Smooth muscle cell (in vitro differentiated cells): ENCODE measurements around the gene PI4KB. TPM values are rescaled to one million over a fixed set of nuclear protein-coding genes. Genes with fewer than 3 reads are reported as not detected.

Source experiments
- DNase-seq: peaks from one replicate; lab custom pipeline; 2025; ENCODE audit not compliant: unreplicated experiment; lab: John Stamatoyannopoulos, UW
- H2AFZ ChIP-seq: fragments of 200-600 bp; sonication (generic); 2 replicates; pipeline ENCODE4 v1.6.0; 2016; ENCODE audit warnings: antibody characterized with exemption, low read depth, mild to moderate bottlenecking
- H3F3A ChIP-seq: fragments of 200-600 bp; sonication (generic); 2 replicates; pipeline ENCODE4 v1.6.0; 2017; ENCODE audit warnings: antibody characterized with exemption, low read depth
- H3K27ac ChIP-seq: fragments of 200-600 bp; sonication (generic); 2 replicates; pipeline ENCODE4 v1.5.1; 2016; ENCODE audit warnings: low read depth, mild to moderate bottlenecking
- H3K27me3 ChIP-seq: fragments of 200-600 bp; sonication (generic); 2 replicates; pipeline ENCODE4 v1.6.1; 2016; ENCODE audit warnings: low read depth, mild to moderate bottlenecking
- H3K36me3 ChIP-seq: fragments of 200-600 bp; sonication (generic); 2 replicates; pipeline ENCODE4 v1.5.1; 2016; ENCODE audit warnings: low read depth
- H3K4me1 ChIP-seq: fragments of 200-600 bp; sonication (generic); 2 replicates; pipeline ENCODE4 v1.5.1; 2016; ENCODE audit warnings: low read depth
- H3K4me2 ChIP-seq: fragments of 200-600 bp; sonication (generic); 2 replicates; pipeline ENCODE4 v1.6.0; 2016; ENCODE audit warnings: mild to moderate bottlenecking
- H3K4me3 ChIP-seq: fragments of 200-600 bp; sonication (generic); 2 replicates; pipeline ENCODE4 v1.5.1; 2016; ENCODE audit warnings: mild to moderate bottlenecking
- H3K79me2 ChIP-seq: fragments of 200-600 bp; sonication (generic); 2 replicates; pipeline ENCODE4 v1.6.0; 2016; ENCODE audit warnings: low read depth, mild to moderate bottlenecking
- H3K9ac ChIP-seq: fragments of 200-600 bp; sonication (generic); 2 replicates; pipeline ENCODE4 v1.6.0; 2016; ENCODE audit warnings: low read depth
- H3K9me3 ChIP-seq: fragments of 200-600 bp; sonication (generic); replicated peaks from 2 replicates; pipeline ENCODE4 v1.5.1; 2016; ENCODE audit warnings: low read depth
- H4K20me1 ChIP-seq: fragments of 200-600 bp; sonication (generic); 2 replicates; pipeline ENCODE4 v1.6.0; 2016; ENCODE audit warnings: low read depth
- WGBS: methylation state at CpG from one replicate; pipeline ENCODE4 v1.1.7; 2016; ENCODE audit warnings: low lambda C conversion rate; 5-methylcytosine and 5-hydroxymethylcytosine counted together
- polyA plus RNA-seq: library from polyadenylated mRNA; unstranded; fragments of >200 nt; fragmentation: Nextera tagmentation; extraction: Ambion mirVana; gene quantifications from 2 replicates; pipeline ENCODE4 v1.2.1, GENCODE V29; 2016
- total RNA-seq: library from RNA; depleted of rRNA; stranded (reverse); fragments of >200 nt; gene quantifications from 2 replicates; pipeline ENCODE4 v1.2.3, GENCODE V29; 2014
- TF ChIP-seq, protein P1 (sequence below): fragments of 200-600 bp; sonication (generic); IDR thresholded peaks from 2 replicates; pipeline ENCODE4 v1.5.1; 2017; ENCODE audit warnings: borderline replicate concordance, mild to moderate bottlenecking, antibody characterized with exemption; ENCODE audit not compliant: insufficient read depth, poor library complexity, severe bottlenecking

The PI4KB gene
- total and polyA plus RNA-seq, 2 experiments from 2014 or later, result 32.2 to 46.7 TPM

DNA sequence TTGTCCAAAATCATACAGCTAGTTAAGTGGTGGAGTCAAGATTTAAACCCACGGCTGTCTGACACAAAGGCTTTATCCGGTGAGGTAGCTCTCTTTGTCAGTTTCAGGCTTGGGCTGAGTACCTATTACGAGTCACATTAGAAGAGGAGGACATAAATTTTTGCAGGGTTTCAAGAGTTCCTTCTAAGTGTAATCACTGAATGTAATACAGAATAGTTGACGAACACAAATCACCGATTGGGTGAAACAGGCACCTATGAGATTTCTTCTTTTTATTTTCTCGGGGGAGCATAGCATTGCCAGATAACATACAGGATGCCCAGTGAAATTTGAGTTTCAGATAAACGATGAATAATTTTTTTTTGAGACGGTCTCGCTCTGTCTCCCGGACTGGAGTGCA, 71.8 kb downstream of the PI4KB start:
- Histone ChIP-seq H3F3A (peaks cover 1% of the 10 kb centered on the region), H3K4me2 (peak overlapping the region; percentile 99), H3K4me3 (peak overlapping the region; percentile 81), H2AFZ (peak overlapping the region; percentile 99), H3K9me3 (no peaks in the 10 kb centered on the region), H3K79me2 (peaks cover 62% of the 10 kb centered on the region), H3K27me3 (no peaks in the 10 kb centered on the region), H3K27ac (peak overlapping the region; percentile 91), H4K20me1 (peaks cover 25% of the 10 kb centered on the region), H3K36me3 (no peaks in the 10 kb centered on the region), H3K4me1 (peaks cover 9% of the 10 kb centered on the region), H3K9ac (peak overlapping the region; percentile 94)
- TF ChIP-seq, protein P1, sequence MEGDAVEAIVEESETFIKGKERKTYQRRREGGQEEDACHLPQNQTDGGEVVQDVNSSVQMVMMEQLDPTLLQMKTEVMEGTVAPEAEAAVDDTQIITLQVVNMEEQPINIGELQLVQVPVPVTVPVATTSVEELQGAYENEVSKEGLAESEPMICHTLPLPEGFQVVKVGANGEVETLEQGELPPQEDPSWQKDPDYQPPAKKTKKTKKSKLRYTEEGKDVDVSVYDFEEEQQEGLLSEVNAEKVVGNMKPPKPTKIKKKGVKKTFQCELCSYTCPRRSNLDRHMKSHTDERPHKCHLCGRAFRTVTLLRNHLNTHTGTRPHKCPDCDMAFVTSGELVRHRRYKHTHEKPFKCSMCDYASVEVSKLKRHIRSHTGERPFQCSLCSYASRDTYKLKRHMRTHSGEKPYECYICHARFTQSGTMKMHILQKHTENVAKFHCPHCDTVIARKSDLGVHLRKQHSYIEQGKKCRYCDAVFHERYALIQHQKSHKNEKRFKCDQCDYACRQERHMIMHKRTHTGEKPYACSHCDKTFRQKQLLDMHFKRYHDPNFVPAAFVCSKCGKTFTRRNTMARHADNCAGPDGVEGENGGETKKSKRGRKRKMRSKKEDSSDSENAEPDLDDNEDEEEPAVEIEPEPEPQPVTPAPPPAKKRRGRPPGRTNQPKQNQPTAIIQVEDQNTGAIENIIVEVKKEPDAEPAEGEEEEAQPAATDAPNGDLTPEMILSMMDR, result no peak
- no peak for DNase-seq
- 56% methylated on average over 10 of the region's 10 CpGs for WGBS

DNA sequence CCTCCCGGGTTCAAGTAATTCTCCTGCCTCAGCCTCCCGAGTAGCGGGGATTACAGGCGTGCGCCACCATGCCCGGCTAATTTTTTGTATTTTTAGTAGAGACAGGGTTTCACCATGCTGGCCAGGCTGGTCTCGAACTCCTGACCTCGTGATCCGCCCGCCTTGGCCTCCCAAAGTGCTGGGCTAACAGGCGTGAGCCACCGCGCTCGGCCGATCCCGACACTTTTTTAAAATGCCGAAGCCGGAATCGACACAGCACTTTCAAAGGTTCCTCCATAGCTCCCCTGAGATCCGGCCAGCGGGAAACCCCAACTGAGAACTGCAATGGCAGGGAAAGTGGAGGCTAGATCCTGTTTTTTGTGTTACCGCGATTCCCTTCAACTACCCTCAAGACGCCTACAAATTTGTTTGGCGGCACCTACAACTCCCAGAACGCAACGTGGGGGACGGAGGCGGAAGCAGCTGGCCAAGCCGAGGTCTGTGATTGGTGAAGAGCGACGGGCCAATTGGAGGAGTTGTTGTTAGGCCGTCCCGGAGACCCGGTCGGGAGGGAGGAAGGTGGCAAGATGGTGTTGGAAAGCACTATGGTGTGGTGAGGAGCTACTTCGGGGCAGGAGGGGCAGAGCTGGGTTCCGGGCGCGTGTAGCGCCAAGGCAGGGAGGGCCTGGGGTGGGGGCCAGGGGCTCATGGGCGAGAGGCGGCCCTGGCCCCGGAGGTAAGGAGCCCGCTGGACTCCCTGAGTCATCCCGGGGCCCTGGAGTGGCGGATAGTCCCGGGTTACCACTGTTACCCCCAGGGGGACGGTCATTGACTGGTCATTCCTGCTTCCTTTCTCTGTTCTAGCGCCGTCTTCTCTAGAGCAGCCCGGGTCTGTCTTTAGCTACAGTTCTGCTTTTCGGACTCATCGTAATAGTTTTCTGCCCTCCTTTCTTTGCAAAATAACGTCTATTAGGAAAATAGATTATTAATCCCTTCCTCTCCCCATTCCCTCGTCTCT, 72.7 kb downstream of the PI4KB start, which contains the start of gene PSMD4:
TSS of gene PSMD4 (plus strand) at position 518 of the 997 bp plus-strand sequence. CDS start at position 567, 49 bp downstream.
- WGBS, result 32% methylated on average over 54 of the region's 56 CpGs
- H3K79me2 ChIP-seq, result peaks cover 55% of the 10 kb centered on the region

DNA sequence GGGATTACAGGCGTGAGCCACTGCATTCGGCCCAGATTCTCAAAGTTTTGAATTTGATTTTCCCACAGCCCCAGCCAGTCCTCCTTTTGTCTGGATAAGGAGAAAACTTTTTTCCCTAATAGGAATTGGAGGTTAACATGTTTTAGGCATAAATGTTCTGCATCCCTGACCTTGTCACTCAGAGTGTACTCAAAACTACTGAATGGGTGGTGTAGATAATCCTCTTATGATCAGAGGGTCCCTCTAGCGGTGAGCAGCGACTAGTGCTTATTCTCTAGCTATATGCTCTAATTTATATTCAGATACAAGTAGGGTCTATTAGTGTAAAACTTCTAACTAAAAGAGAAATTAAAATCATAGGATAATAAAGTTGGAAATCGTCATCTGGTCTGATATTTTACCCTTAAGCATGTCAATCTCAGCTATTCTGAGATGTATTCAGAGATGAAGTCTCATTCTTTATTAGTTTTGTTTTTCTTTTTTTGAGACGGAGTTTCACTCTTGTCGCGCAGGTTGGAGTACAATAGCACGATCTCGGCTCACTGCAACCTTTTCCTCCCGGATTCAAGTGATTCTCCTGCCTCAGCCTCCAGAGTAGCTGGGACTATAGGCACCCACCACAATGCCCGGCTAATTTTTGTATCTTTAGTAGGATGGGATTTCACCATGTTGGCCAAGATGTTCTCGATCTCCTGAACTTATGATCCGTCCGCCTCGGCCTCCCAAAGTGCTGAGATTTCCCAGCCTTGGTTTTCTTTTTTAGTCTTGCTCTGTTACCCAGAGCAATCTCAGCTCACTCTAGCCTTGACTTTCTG, 75.4 kb downstream of the PI4KB start:
- H3K27me3 ChIP-seq, result no peaks in the 10 kb centered on the region
- peaks cover 17% of the 10 kb centered on the region for H3F3A ChIP-seq
- WGBS, result 75% methylated on average over 16 of the region's 16 CpGs
- no peak overlapping the region for H3K9ac ChIP-seq
- H3K36me3 ChIP-seq, result peaks cover 15% of the 10 kb centered on the region
- TF ChIP-seq, protein P1, result peak; percentile 86
- peaks cover 9% of the 10 kb centered on the region for H3K4me1 ChIP-seq
- DNase-seq, result no peak
- H2AFZ ChIP-seq, result no peak overlapping the region
- no peaks in the 10 kb centered on the region for H4K20me1 ChIP-seq
- no peak overlapping the region for H3K4me2 ChIP-seq
- H3K27ac ChIP-seq, result no peak overlapping the region
- H3K79me2 ChIP-seq, result peaks cover 29% of the 10 kb centered on the region
- no peaks in the 10 kb centered on the region for H3K9me3 ChIP-seq
- no peak overlapping the region for H3K4me3 ChIP-seq

More for the DNA sequence above, 72.7 kb downstream of the PI4KB start, which contains the start of gene PSMD4:
- TF ChIP-seq, protein P1, result no peak
- Histone ChIP-seq H3K4me3 (peak within 1 kb of the TSS; percentile 81), H3F3A (peaks cover 10% of the 10 kb centered on the region), H3K4me2 (peak within 1 kb of the TSS; percentile 99), H4K20me1 (peaks cover 20% of the 10 kb centered on the region), H3K9me3 (no peaks in the 10 kb centered on the region), H2AFZ (peak within 1 kb of the TSS; percentile 99), H3K27me3 (no peaks in the 10 kb centered on the region), H3K27ac (peak within 1 kb of the TSS; percentile 91), H3K4me1 (peaks cover 9% of the 10 kb centered on the region), H3K36me3 (no peaks in the 10 kb centered on the region), H3K9ac (peak within 1 kb of the TSS; percentile 94)
- DNase-seq, result peak; percentile 81
